ENCODE measurements around the gene HSF2. TPM values are rescaled to one million over a fixed set of nuclear protein-coding genes. Genes with fewer than 3 reads are reported as not detected.

Gene HSF2
- total and polyA plus RNA-seq, 11 donors, result 13.1 to 38.7 (median 23.1) TPM

DNA sequence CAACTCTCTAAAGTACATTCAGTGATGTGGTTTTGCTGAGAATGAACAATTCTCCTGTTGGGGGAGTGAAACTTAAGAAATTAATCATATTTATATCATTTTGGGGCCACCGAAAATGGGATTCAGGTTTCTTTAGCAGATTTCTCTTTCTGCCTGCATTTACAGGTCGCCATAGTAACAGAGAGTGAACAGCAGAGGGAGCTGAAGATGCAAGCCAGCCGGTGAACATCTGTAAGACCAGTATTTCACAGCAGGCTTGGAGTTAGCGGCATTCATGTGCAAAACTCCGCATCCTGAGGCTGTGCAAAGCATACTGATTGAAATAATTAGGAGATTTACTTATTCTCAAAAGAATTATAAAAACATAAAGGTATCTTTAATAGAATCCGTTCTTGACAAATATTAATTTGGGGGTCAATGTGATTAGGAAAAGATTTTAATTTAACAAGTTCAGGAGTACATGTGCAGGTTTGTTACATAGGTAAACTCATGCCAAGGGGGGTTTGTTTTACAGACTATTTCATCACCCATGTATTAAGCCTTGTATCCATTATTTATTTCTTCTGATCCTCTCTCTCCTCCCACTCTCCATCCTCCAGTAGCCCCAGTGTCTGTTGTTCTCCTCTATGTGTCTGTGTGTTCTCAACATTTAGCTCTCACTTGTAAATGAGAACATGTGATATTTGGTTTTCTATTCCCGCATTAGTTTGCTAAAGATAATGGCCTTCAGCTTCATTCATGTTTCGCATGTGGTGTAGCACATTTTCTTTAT is 17.8 kb upstream of the HSF2 start:
- H3K4me1 ChIP-seq, result no peaks in the 10 kb centered on the region
- no peaks in the 10 kb centered on the region for H3K36me3 ChIP-seq
- TF ChIP-seq CTCF (IDR thresholded peaks at IDR 0.05) (peak; percentile 63 to 84 (median 69)), POLR2A (IDR thresholded peaks at IDR 0.05) (no peak)
- no peak overlapping the region for H3K27ac ChIP-seq
- 18 to 26% (median 21%) methylated on average over 8 of the region's 8 CpGs for WGBS, 4 donors
- H3K4me3 ChIP-seq, result no peak overlapping the region
- intact Hi-C loops (cut with DNase I), result loop anchor here (1.0 to 5.0 kb wide), 5 partner anchors 146 to 151 kb away; no protein-coding TSS in a partner anchor
- DNase-seq (peak in 4 of 5 donors; percentile 34 to 41 (median 38)), ATAC-seq (peak in 3 of 4 donors; percentile 73 to 81 (median 79))
- H3K9me3 ChIP-seq, result peaks cover 0 to 3% (median 0%) of the 10 kb centered on the region in 12 donors
- peaks cover 0 to 4% (median 0%) of the 10 kb centered on the region in 9 donors for H3K27me3 ChIP-seq

DNA sequence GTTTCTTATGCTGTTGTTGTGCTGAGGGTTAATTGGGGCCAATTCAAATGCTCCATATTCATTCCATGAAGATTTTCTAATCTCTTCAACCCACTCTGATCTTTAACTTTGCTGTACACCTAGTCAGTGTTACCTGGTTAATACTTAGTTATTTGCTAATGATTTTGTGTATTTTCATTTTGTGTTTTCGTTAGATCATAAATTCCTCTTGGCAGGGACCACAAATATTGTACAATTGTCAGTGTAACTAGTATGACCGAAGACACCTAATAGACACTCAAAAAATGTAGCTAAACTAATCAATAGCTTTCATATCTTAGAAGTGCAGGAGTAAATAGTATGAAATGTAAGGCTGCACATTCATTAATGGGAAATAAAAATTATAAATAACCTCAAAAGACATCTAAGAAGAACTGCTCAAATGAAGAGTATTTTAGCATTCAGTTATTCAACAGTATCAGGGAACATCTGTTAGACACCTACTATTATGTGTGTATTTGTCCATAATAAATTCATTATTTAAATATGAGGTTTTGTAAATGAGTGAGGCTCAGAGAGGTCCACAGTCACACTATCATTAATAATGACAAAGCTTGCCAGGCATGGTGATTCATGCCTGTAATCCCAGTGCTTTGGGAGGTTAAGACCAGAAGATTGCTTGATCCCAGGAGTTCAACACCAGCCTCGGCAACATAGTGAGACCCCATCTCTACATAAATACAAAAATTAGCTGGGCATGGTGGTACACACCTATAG is 13.4 kb upstream of the HSF2 start:
- Histone ChIP-seq H3K27ac (no peak overlapping the region), H3K4me1 (no peaks in the 10 kb centered on the region), H3K36me3 (no peaks in the 10 kb centered on the region), H3K27me3 (peaks cover 0 to 4% (median 0%) of the 10 kb centered on the region in 9 donors), H3K9me3 (no peaks in the 10 kb centered on the region), H3K4me3 (no peak overlapping the region)
- 60 to 80% (median 70%) methylated on average over 3 of the region's 3 CpGs for WGBS, 4 donors
- no peak for DNase-seq
- no peak for ATAC-seq
- intact Hi-C loops (cut with DNase I), result no loop called here
- TF ChIP-seq POLR2A (IDR thresholded peaks at IDR 0.05), result no peak
- no peak for TF ChIP-seq CTCF (IDR thresholded peaks at IDR 0.05)

DNA sequence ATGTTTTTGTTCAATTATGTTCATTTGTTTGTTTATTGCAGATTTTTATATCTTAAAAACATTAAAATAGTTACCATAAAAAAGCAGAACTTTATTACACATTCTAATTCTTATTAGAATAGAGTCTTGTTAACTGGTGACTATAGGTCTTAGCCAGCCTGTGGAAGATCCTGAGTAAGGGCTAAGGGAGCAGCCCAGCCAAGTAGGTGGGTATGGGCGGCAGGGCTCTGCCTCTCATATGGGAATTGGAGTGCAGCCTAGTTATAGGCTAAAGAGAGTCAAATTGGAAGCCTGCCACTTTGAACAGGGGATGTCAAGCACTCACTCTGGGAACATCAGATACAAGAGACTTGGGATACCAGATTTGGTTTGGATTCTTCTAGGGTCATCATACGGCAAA is 10.5 kb upstream of the HSF2 start:
- Histone ChIP-seq H3K4me1 (no peaks in the 10 kb centered on the region), H3K36me3 (no peaks in the 10 kb centered on the region), H3K27ac (no peak overlapping the region), H3K27me3 (peaks cover 0 to 8% (median 0%) of the 10 kb centered on the region in 9 donors), H3K9me3 (no peaks in the 10 kb centered on the region), H3K4me3 (no peak overlapping the region)
- ATAC-seq, result no peak
- TF ChIP-seq CTCF (IDR thresholded peaks at IDR 0.05) (no peak), POLR2A (IDR thresholded peaks at IDR 0.05) (no peak)
- no peak for DNase-seq
- intact Hi-C loops (cut with DNase I), result no loop called here
- 61 to 84% (median 80%) methylated on average over 2 of the region's 2 CpGs for WGBS, 4 donors

Data from heart left ventricle (tissue), 16 donors.